Neural cell (in vitro differentiated cells): ENCODE data around the gene FCN2. TPM values are rescaled to one million over a fixed set of nuclear protein-coding genes. Genes with fewer than 3 reads are reported as not detected.

Experiments used
- H2AFZ ChIP-seq: fragments of 200-600, 300-800 bp; sonication (generic), shearing (Covaris generic); 2 replicates; pipeline ENCODE4 v1.6.0; 2014; ENCODE audit warnings: low read depth, mild to moderate bottlenecking, antibody characterized with exemption, low read length, moderate library complexity
- H3F3A ChIP-seq: fragments of 200-600 bp; shearing (Covaris generic); 2 replicates; pipeline ENCODE4 v1.6.1; 2016; ENCODE audit warnings: mild to moderate bottlenecking, moderate library complexity, mixed read lengths, antibody characterized with exemption, low read length; ENCODE audit not compliant: insufficient read depth, poor library complexity, severe bottlenecking
- H3K27ac ChIP-seq: fragments of 200-600, 300-800 bp; sonication (generic), shearing (Covaris generic); 2 replicates; pipeline ENCODE4 v1.5.1; 2014; ENCODE audit warnings: mild to moderate bottlenecking, low read length, moderate library complexity
- H3K27me3 ChIP-seq: fragments of 300-800, 200-600 bp; sonication (generic), shearing (Covaris generic); 2 replicates; pipeline ENCODE4 v1.6.0; 2014; ENCODE audit warnings: mild to moderate bottlenecking, low read depth, low read length, moderate library complexity; ENCODE audit not compliant: insufficient read depth
- H3K36me3 ChIP-seq: fragments of 300-800, 200-600 bp; sonication (generic), shearing (Covaris generic); 2 replicates; pipeline ENCODE4 v1.5.1; 2014; ENCODE audit warnings: mild to moderate bottlenecking, antibody characterized with exemption, low read length, moderate library complexity; ENCODE audit not compliant: insufficient read depth
- H3K4me2 ChIP-seq: fragments of 300-800, 200-600 bp; sonication (generic), shearing (Covaris generic); 2 replicates; pipeline ENCODE4 v1.6.0; 2014; ENCODE audit warnings: mild to moderate bottlenecking, low read length
- H3K4me3 ChIP-seq: fragments of 300-800, 200-600 bp; sonication (generic), shearing (Covaris generic); 2 replicates; pipeline ENCODE4 v1.5.1; 2014; ENCODE audit warnings: mild to moderate bottlenecking, low read length, moderate library complexity
- H3K79me2 ChIP-seq: fragments of 200-600 bp; shearing (Covaris generic); replicated peaks from 2 replicates; pipeline ENCODE4 v1.6.0; 2014; ENCODE audit warnings: mild to moderate bottlenecking, low read length, moderate library complexity; ENCODE audit not compliant: insufficient read depth
- H3K9ac ChIP-seq: fragments of 300-800, 200-600 bp; sonication (generic), shearing (Covaris generic); 2 replicates; pipeline ENCODE4 v1.6.1; 2016; ENCODE audit warnings: mild to moderate bottlenecking, low read length, mixed read lengths
- H3K9me2 ChIP-seq: fragments of 200-600 bp; shearing (Covaris generic); 2 replicates; pipeline ENCODE4 v1.6.1; 2016; ENCODE audit warnings: mild to moderate bottlenecking, low read length, mixed read lengths; ENCODE audit not compliant: insufficient read depth
- H3K9me3 ChIP-seq: fragments of 200-600, 300-800 bp; sonication (generic), shearing (Covaris generic); 2 replicates; pipeline ENCODE4 v1.6.1; 2016; ENCODE audit warnings: mild to moderate bottlenecking, mixed run types, low read length, moderate library complexity, mixed read lengths
- H4K20me1 ChIP-seq: fragments of 200-600 bp; shearing (Covaris generic); 2 replicates; pipeline ENCODE4 v1.6.1; 2016; ENCODE audit warnings: mild to moderate bottlenecking, mixed run types; ENCODE audit not compliant: insufficient read depth
- EP300 ChIP-seq: fragments of 450-650 bp; conservative IDR thresholded peaks from 2 replicates; pipeline ENCODE4 v1.6.1; 2014; ENCODE audit warnings: antibody characterized with exemption, mild to moderate bottlenecking, moderate library complexity; ENCODE audit not compliant: poor library complexity, severe bottlenecking
- EZH2 ChIP-seq: fragments of 200-600, 300-800 bp; shearing (Covaris generic), sonication (generic); IDR thresholded peaks from 2 replicates; pipeline ENCODE4 v1.6.1; 2014; ENCODE audit warnings: antibody characterized with exemption, low read length, borderline replicate concordance, mild to moderate bottlenecking; ENCODE audit not compliant: insufficient read depth, poor library complexity, severe bottlenecking
- MXI1 ChIP-seq: fragments of 450-650 bp; conservative IDR thresholded peaks from 2 replicates; pipeline ENCODE4 v1.6.1; 2014; ENCODE audit warnings: antibody characterized with exemption, mild to moderate bottlenecking; ENCODE audit not compliant: poor library complexity, severe bottlenecking
- POLR2AphosphoS5 ChIP-seq: IDR thresholded peaks from 2 replicates; pipeline ENCODE4 v1.6.1; 2012
- RAD21 ChIP-seq: fragments of 450-650 bp; conservative IDR thresholded peaks from 2 replicates; pipeline ENCODE4 v1.6.1; 2014; ENCODE audit warnings: antibody characterized with exemption, mild to moderate bottlenecking, moderate library complexity
- REST ChIP-seq: IDR thresholded peaks from 2 replicates; pipeline ENCODE4 v1.6.1; 2012; ENCODE audit warnings: borderline replicate concordance
- SMC3 ChIP-seq: fragments of 450-650 bp; conservative IDR thresholded peaks from 2 replicates; pipeline ENCODE4 v1.6.1; 2014; ENCODE audit warnings: antibody characterized with exemption, mild to moderate bottlenecking, moderate library complexity; ENCODE audit not compliant: poor library complexity
- TAF1 ChIP-seq: IDR thresholded peaks from 2 replicates; pipeline ENCODE4 v1.6.1; 2012; ENCODE audit warnings: low read depth
- polyA plus RNA-seq: library from polyadenylated mRNA; depleted of rRNA; stranded (reverse); fragments of >200 nt; gene quantifications from 2 replicates; pipeline ENCODE4 v1.2.3, GENCODE V29; 2014
- TF ChIP-seq, protein P1 (sequence below): fragments of 450-650 bp; IDR thresholded peaks from 2 replicates; pipeline ENCODE4 v1.5.1; 2014; ENCODE audit warnings: antibody characterized with exemption, mild to moderate bottlenecking, moderate library complexity; ENCODE audit not compliant: poor library complexity, severe bottlenecking

FCN2 gene
- polyA plus RNA-seq, 1 donor from 2014 or later: not detected

DNA sequence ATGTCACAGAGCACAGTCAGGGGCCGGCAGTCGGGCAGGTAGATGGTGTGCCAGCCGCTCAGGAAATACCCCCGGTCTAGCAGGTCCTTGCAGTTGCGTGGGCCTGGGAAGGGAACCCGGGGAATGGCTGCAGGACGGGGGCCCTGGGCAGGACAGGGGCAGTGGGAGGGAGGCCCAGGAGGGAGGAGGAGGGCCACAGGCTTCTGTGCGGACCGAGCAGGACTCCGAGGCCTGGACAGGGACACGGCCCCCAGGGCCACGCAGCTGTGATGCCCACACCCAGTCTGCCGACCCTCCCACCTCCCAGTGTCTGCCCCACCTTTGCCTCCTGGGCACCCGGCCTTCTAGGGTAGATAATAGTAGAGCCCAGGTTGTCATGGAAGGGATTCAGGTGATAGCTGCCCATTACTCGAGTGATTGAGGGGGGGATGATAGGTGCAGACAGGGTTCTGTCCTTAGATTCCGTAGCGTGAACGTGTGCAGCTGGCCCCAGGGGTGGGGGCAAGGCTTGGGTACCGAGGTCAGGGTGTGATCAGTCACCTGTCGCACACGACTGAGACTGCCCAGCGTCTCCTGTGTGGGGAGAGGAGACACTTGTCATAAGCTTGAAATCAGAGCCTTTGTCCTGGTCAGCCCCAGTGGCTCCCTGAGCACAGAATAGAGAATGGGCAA lies 32.6 kb downstream of the FCN2 start:
- TF ChIP-seq REST (no peak), MXI1 (no peak), SMC3 (no peak)
- TF ChIP-seq, protein P1, sequence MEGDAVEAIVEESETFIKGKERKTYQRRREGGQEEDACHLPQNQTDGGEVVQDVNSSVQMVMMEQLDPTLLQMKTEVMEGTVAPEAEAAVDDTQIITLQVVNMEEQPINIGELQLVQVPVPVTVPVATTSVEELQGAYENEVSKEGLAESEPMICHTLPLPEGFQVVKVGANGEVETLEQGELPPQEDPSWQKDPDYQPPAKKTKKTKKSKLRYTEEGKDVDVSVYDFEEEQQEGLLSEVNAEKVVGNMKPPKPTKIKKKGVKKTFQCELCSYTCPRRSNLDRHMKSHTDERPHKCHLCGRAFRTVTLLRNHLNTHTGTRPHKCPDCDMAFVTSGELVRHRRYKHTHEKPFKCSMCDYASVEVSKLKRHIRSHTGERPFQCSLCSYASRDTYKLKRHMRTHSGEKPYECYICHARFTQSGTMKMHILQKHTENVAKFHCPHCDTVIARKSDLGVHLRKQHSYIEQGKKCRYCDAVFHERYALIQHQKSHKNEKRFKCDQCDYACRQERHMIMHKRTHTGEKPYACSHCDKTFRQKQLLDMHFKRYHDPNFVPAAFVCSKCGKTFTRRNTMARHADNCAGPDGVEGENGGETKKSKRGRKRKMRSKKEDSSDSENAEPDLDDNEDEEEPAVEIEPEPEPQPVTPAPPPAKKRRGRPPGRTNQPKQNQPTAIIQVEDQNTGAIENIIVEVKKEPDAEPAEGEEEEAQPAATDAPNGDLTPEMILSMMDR: no peak
- no peak overlapping the region for H3K4me2 ChIP-seq
- no peaks in the 10 kb centered on the region for H3K79me2 ChIP-seq
- H3K4me3 ChIP-seq: no peak overlapping the region
- H3K27me3 ChIP-seq: no peaks in the 10 kb centered on the region
- no peaks in the 10 kb centered on the region for H3F3A ChIP-seq
- no peaks in the 10 kb centered on the region for H3K9me3 ChIP-seq
- H2AFZ ChIP-seq: no peak overlapping the region
- no peaks in the 10 kb centered on the region for H3K9me2 ChIP-seq
- H3K36me3 ChIP-seq: no peaks in the 10 kb centered on the region
- H3K27ac ChIP-seq: no peak overlapping the region
- no peak overlapping the region for H3K9ac ChIP-seq
- H4K20me1 ChIP-seq: no peaks in the 10 kb centered on the region

- H3K9me2 ChIP-seq: no peaks in the 10 kb centered on the region
- H3K9ac ChIP-seq: no peak overlapping the region
- H3K36me3 ChIP-seq: no peaks in the 10 kb centered on the region
- H3K27ac ChIP-seq: no peak overlapping the region
- H3K4me2 ChIP-seq: no peak overlapping the region
- H3K4me3 ChIP-seq: no peak overlapping the region
- H4K20me1 ChIP-seq: no peaks in the 10 kb centered on the region
- H3K9me3 ChIP-seq: no peaks in the 10 kb centered on the region
- no peaks in the 10 kb centered on the region for H3F3A ChIP-seq
- H2AFZ ChIP-seq: no peak overlapping the region
- no peak for TF ChIP-seq EP300
- no peak for TF ChIP-seq MXI1
- TF ChIP-seq RAD21: no peak
- no peak for TF ChIP-seq EZH2
- no peak for TF ChIP-seq POLR2AphosphoS5
- TF ChIP-seq, protein P1: no peak
- TF ChIP-seq REST: no peak
- TF ChIP-seq SMC3: no peak
- no peak for TF ChIP-seq TAF1
- H3K27me3 ChIP-seq: no peaks in the 10 kb centered on the region
- no peaks in the 10 kb centered on the region for H3K79me2 ChIP-seq
Observed at GRCh38 chr9:134913713-134914500, 33.3 kb downstream of the FCN2 start.
